ENCODE data around the gene OR2A7.
"Not testable (repeated sequence)": the region's sequence is repeated elsewhere in the genome, so short reads cannot be mapped to it uniquely, and the experiment has no call there.

GRCh38 chr7:144226866-144227265 is 37.7 kb downstream of the OR2A7 start:
- TF ChIP-seq CTCF, POLR2A (IDR thresholded peaks at IDR 0.05): not testable (repeated sequence)
